Mucosa of stomach (tissue), 1 donor: Measurements from ENCODE around the gene FOXA1.

Source experiments
- H3K27me3 ChIP-seq: one replicate; pipeline ENCODE4 v1.7.0; 2013; ENCODE audit warnings: mild to moderate bottlenecking, low read length; ENCODE audit not compliant: control insufficient read depth, insufficient read depth
- H3K36me3 ChIP-seq: one replicate; pipeline ENCODE4 v1.7.0; 2013; ENCODE audit warnings: low read length; ENCODE audit not compliant: control insufficient read depth, insufficient read depth
- H3K4me1 ChIP-seq: one replicate; pipeline ENCODE4 v1.7.0; 2013; ENCODE audit warnings: mild to moderate bottlenecking, low read length; ENCODE audit not compliant: control insufficient read depth, insufficient read depth
- H3K4me3 ChIP-seq: one replicate; pipeline ENCODE4 v1.7.0; 2013; ENCODE audit warnings: low read length
- H3K9ac ChIP-seq: one replicate; pipeline ENCODE4 v1.7.0; 2013; ENCODE audit warnings: mild to moderate bottlenecking, low read length, moderate library complexity
- H3K9me3 ChIP-seq: one replicate; pipeline ENCODE4 v1.7.0; 2013; ENCODE audit warnings: mild to moderate bottlenecking, low read length, moderate library complexity; ENCODE audit not compliant: control insufficient read depth
- donor health status: Pancreatic carcinoma.

FOXA1 gene

GRCh38 chr14:37594971-37595808 is at the start of gene FOXA1, which contains the start of gene TTC6:
Gene FOXA1 (minus strand): TSS chr14:37595249. CDS start chr14:37594972, 277 bp downstream.
Gene TTC6 (plus strand): TSS chr14:37595629. CDS start chr14:37622065, 26,436 bp downstream.
- Histone ChIP-seq H3K9me3 (no peaks in the 10 kb centered on the region), H3K27me3 (peaks cover 47% of the 10 kb centered on the region), H3K9ac (peak within 1 kb of the TSS; percentile 95), H3K4me3 (peak within 1 kb of the TSS; percentile 68), H3K36me3 (no peaks in the 10 kb centered on the region), H3K4me1 (peaks cover 3% of the 10 kb centered on the region)

- H3K27me3 ChIP-seq = no peaks in the 10 kb centered on the region
- no peaks in the 10 kb centered on the region for H3K4me1 ChIP-seq
- no peaks in the 10 kb centered on the region for H3K36me3 ChIP-seq
- H3K4me3 ChIP-seq = no peak overlapping the region
- H3K9ac ChIP-seq = no peak overlapping the region
- H3K9me3 ChIP-seq = no peaks in the 10 kb centered on the region
These were observed 48.7 kb upstream of the FOXA1 start for GRCh38 chr14:37643701-37644100.

DNA sequence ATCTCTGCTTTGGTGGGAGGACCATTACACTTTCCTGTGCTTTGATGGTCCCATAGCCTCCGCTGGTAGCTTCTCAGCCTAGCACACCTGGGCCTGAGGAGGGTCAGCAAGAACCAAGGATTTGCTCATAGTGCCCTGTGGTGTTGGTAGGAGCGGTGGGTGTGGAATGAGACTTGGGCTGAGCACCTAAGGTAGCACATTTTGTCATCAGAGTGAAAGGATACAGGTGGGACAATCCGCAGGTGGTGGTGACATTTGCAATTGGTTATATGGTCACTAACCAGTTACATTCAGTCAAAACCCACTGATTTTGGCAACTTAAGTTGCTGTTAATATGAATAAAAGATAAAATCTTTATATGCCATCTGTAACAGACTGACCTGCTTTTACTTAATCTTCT is 47.1 kb upstream of the FOXA1 start:
- H3K4me1 ChIP-seq = no peaks in the 10 kb centered on the region
- H3K9me3 ChIP-seq = no peaks in the 10 kb centered on the region
- no peak overlapping the region for H3K9ac ChIP-seq
- H3K4me3 ChIP-seq = no peak overlapping the region
- H3K27me3 ChIP-seq = no peaks in the 10 kb centered on the region
- no peaks in the 10 kb centered on the region for H3K36me3 ChIP-seq

- no peak overlapping the region for H3K9ac ChIP-seq
- H3K36me3 ChIP-seq = no peaks in the 10 kb centered on the region
- no peaks in the 10 kb centered on the region for H3K9me3 ChIP-seq
- no peaks in the 10 kb centered on the region for H3K4me1 ChIP-seq
- H3K27me3 ChIP-seq = no peaks in the 10 kb centered on the region
- no peak overlapping the region for H3K4me3 ChIP-seq
These were observed 46.1 kb upstream of the FOXA1 start for GRCh38 chr14:37641117-37641516.

- H3K27me3 ChIP-seq = no peaks in the 10 kb centered on the region
- no peaks in the 10 kb centered on the region for H3K4me1 ChIP-seq
- H3K36me3 ChIP-seq = no peaks in the 10 kb centered on the region
These were observed 43.5 kb upstream of the FOXA1 start for GRCh38 chr14:37638599-37638998.

GRCh38 chr14:37637341-37637740 is 42.3 kb upstream of the FOXA1 start:
- H3K9me3 ChIP-seq = no peaks in the 10 kb centered on the region
- H3K27me3 ChIP-seq = no peaks in the 10 kb centered on the region
- no peaks in the 10 kb centered on the region for H3K36me3 ChIP-seq
- H3K4me3 ChIP-seq = no peak overlapping the region
- no peak overlapping the region for H3K9ac ChIP-seq
- H3K4me1 ChIP-seq = no peaks in the 10 kb centered on the region

More at GRCh38 chr14:37638599-37638998, 43.5 kb upstream of the FOXA1 start:
- Histone ChIP-seq H3K9me3 (no peaks in the 10 kb centered on the region), H3K4me3 (no peak overlapping the region), H3K9ac (no peak overlapping the region)

DNA sequence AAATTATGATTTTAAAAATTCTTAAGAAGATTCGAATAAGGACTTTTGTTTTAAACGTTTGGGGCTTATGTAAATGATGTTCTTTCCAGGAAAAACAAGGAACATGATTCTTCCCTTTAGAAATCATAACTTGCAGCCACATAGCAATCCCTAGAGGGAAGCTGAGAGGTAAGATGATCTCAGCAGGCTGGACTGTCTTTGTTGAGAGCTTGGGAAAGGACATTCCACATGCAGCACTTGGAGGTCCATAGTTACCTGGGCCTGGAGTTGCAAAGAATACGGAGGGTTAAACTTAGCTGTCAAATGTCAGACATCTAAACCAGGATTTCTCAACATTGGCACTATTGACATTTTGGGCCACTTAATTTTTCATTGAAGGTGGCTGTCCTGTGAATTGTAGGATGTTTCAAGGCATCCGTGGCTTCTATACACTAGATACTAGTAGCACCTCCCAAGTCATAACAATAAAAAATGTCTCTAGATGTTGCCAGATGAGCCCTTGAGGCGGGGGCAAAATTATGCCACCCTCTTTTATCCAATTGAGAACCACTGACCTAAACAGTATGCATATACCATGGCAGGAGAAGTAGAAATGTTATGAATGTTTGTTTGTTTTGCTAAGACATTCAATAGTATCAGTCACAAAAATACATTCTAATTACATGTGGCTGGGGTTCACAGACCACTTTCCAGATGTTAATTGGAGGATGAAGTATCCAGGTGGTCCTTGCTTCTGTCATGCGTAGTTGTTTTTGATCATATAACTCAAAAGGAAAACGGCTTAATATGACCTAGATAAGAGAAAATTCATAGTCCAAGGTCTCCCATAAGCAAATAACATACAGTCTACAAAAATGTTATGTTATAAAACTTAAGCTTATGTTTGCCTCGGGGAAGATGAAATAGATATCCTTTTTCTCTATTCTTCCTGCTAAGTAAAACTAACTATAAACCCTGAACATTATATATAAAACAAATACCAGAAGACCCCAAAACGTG is 30.8 kb upstream of the FOXA1 start:
- Histone ChIP-seq H3K9ac (no peak overlapping the region), H3K9me3 (no peaks in the 10 kb centered on the region), H3K36me3 (no peaks in the 10 kb centered on the region), H3K4me1 (no peaks in the 10 kb centered on the region), H3K4me3 (no peak overlapping the region), H3K27me3 (no peaks in the 10 kb centered on the region)

DNA sequence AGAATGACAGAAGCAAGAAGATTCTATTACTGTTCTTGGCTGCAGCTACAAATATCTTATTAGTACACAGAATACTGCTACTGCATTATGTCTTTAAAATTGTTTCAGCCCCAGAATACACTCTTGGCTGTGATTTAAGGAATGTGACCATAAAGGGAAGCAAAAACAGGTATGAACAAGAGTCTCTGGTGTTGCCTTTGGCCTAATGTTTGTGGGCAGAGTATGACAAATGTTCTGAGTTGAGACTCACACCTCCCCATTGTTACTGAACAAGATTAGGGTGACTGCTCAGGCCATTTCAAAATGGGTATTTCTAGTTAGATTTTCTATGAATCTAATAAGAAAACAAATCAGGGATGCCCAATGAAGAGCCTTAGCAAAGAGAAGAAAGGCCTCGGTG is 28.9 kb upstream of the FOXA1 start:
- no peaks in the 10 kb centered on the region for H3K4me1 ChIP-seq
- H3K4me3 ChIP-seq = no peak overlapping the region
- H3K9ac ChIP-seq = no peak overlapping the region
- H3K9me3 ChIP-seq = no peaks in the 10 kb centered on the region
- H3K27me3 ChIP-seq = no peaks in the 10 kb centered on the region
- H3K36me3 ChIP-seq = no peaks in the 10 kb centered on the region

GRCh38 chr14:37623426-37623951 is 28.4 kb upstream of the FOXA1 start:
- Histone ChIP-seq H3K27me3 (no peaks in the 10 kb centered on the region), H3K4me1 (no peaks in the 10 kb centered on the region), H3K4me3 (no peak overlapping the region), H3K9ac (no peak overlapping the region), H3K9me3 (no peaks in the 10 kb centered on the region), H3K36me3 (no peaks in the 10 kb centered on the region)

DNA sequence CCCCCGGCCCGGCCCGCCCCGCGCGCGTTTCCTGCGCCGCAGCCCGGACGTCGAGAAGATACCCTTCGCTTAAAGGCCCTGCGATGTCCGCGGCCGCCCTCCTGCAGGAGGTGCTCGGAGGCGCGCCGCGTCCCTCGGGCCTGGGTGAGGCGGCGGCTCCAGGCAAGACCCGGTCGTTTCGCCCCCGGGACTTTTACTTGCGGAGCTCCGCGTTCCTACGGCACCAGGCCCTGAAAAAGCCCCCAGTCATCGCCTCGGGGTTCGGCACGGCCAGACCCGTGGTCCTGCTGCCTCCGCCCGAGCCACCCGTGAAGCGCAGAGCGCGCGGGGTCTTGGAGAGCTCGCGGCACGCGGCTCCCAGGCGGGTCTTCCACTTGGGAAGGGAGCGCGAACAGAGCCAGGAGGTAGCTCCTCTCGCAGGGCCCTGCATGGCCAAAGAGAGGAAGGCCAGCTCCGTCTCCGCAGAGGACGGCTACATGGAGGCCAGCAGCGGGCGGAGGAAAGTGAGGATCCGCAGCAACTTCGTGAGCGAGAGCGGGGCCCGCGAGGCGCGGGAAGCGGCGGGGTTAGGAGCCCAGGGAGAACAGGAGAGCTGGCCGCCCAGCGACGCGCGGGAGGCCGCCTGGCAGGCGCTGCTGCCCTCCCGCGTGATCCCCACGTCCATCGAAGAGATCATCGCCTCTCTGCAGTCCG is 27.3 kb upstream of the FOXA1 start:
- Histone ChIP-seq H3K9me3 (no peaks in the 10 kb centered on the region), H3K9ac (no peak overlapping the region), H3K27me3 (no peaks in the 10 kb centered on the region), H3K36me3 (no peaks in the 10 kb centered on the region), H3K4me3 (no peak overlapping the region), H3K4me1 (no peaks in the 10 kb centered on the region)

GRCh38 chr14:37620856-37621255 is 25.8 kb upstream of the FOXA1 start:
- Histone ChIP-seq H3K4me3 (no peak overlapping the region), H3K9me3 (no peaks in the 10 kb centered on the region), H3K36me3 (no peaks in the 10 kb centered on the region), H3K9ac (no peak overlapping the region), H3K27me3 (no peaks in the 10 kb centered on the region), H3K4me1 (no peaks in the 10 kb centered on the region)
